SK-N-SH treated with all-trans-retinoic acid at 6 μM for 48 hours (cell line): ENCODE results near the gene FOXE3.

ENCODE experiments used
- ATAC-seq: fragments of 200-7000 bp; cut with Tn5 transposase; 3 replicates; pipeline ENCODE4 v1.9.1; 2020; ENCODE audit warnings: mild to moderate bottlenecking, moderate library complexity
- ARNTL ChIP-seq: fragments of 450-650 bp; formaldehyde crosslinking; IDR thresholded peaks from 2 replicates; pipeline ENCODE4 v1.5.0; 2020; ENCODE audit warnings: low read depth, mild to moderate bottlenecking, moderate library complexity, borderline replicate concordance
- BACH2 ChIP-seq: fragments of 250-450 bp; sonication (Bioruptor Pico); IDR thresholded peaks from 2 replicates; pipeline ENCODE4 v1.9.0; 2021; ENCODE audit warnings: mild to moderate bottlenecking, borderline replicate concordance
- CSDC2 ChIP-seq: fragments of 250-450 bp; sonication (Bioruptor Pico); IDR thresholded peaks from 2 replicates; pipeline ENCODE4 v1.5.0; 2020; ENCODE audit warnings: mild to moderate bottlenecking, moderate library complexity
- ESRRG ChIP-seq: fragments of 250-450 bp; sonication (Bioruptor Pico); IDR thresholded peaks from 2 replicates; pipeline ENCODE4 v1.6.1; 2021; ENCODE audit warnings: mild to moderate bottlenecking
- GLIS3 ChIP-seq: fragments of 250-450 bp; sonication (Bioruptor Pico); IDR thresholded peaks from 2 replicates; pipeline ENCODE4 v1.5.0; 2020; ENCODE audit warnings: mild to moderate bottlenecking, moderate library complexity
- ISL1 ChIP-seq: fragments of 250-450 bp; sonication (Bioruptor Pico); IDR thresholded peaks from 2 replicates; pipeline ENCODE4 v2.1.2; 2022; ENCODE audit warnings: mild to moderate bottlenecking, moderate library complexity
- OSR1 ChIP-seq: fragments of 250-450 bp; sonication (Bioruptor Pico); IDR thresholded peaks from 2 replicates; pipeline ENCODE4 v1.8.0; 2022; ENCODE audit warnings: moderate library complexity, mild to moderate bottlenecking, inconsistent platforms
- PPARA ChIP-seq: fragments of 250-450 bp; sonication (Bioruptor Pico); IDR thresholded peaks from 2 replicates; pipeline ENCODE4 v1.5.0; 2020; ENCODE audit warnings: mild to moderate bottlenecking, borderline replicate concordance
- RARB ChIP-seq: fragments of 250-450 bp; sonication (Bioruptor Pico); IDR thresholded peaks from 2 replicates; pipeline ENCODE4 v1.8.0; 2021; ENCODE audit warnings: mild to moderate bottlenecking, moderate library complexity
- SNAI2 ChIP-seq: fragments of 250-450 bp; sonication (Bioruptor Pico); IDR thresholded peaks from 2 replicates; pipeline ENCODE4 v1.5.0; 2020; ENCODE audit warnings: mild to moderate bottlenecking, moderate library complexity
- TCF4 ChIP-seq: fragments of 250-450 bp; sonication (Bioruptor Pico); IDR thresholded peaks from 2 replicates; pipeline ENCODE4 v1.8.0; 2021; ENCODE audit warnings: mild to moderate bottlenecking, moderate library complexity, borderline replicate concordance
- TOX ChIP-seq: fragments of 250-450 bp; sonication (Bioruptor Pico); IDR thresholded peaks from 2 replicates; pipeline ENCODE4 v1.8.0; 2021; ENCODE audit warnings: mild to moderate bottlenecking, moderate library complexity, borderline replicate concordance
- TSHZ2 ChIP-seq: fragments of 250-450 bp; sonication (Bioruptor Pico); IDR thresholded peaks from 2 replicates; pipeline ENCODE4 v1.5.0; 2020; ENCODE audit warnings: mild to moderate bottlenecking, moderate library complexity
- ZC3H10 ChIP-seq: fragments of 250-450 bp; sonication (Bioruptor Pico); IDR thresholded peaks from 2 replicates; pipeline ENCODE4 v1.5.1; 2021; ENCODE audit warnings: mild to moderate bottlenecking, moderate library complexity
- ZFP3 ChIP-seq: fragments of 250-450 bp; sonication (Bioruptor Pico); IDR thresholded peaks from 2 replicates; pipeline ENCODE4 v1.5.0; 2020; ENCODE audit warnings: mild to moderate bottlenecking, moderate library complexity
- ZFP30 ChIP-seq: fragments of 450-650 bp; formaldehyde crosslinking; IDR thresholded peaks from 2 replicates; pipeline ENCODE4 v1.5.0; 2022; ENCODE audit warnings: mild to moderate bottlenecking, moderate library complexity
- ZNF70 ChIP-seq: fragments of 450-650 bp; formaldehyde crosslinking; IDR thresholded peaks from 2 replicates; pipeline ENCODE4 v1.5.0; 2020; ENCODE audit warnings: mild to moderate bottlenecking, moderate library complexity
- ZNF8 ChIP-seq: fragments of 450-650 bp; formaldehyde crosslinking; IDR thresholded peaks from 2 replicates; pipeline ENCODE4 v1.5.0; 2020; ENCODE audit warnings: mild to moderate bottlenecking, moderate library complexity
- TF ChIP-seq, protein P1 (sequence below): fragments of 250-450 bp; sonication (Bioruptor Pico); IDR thresholded peaks from 2 replicates; pipeline ENCODE4 v1.8.0; 2020; ENCODE audit warnings: mild to moderate bottlenecking, moderate library complexity, borderline replicate concordance
- TF ChIP-seq, protein P2 (sequence below): fragments of 250-450 bp; sonication (Bioruptor Pico); IDR thresholded peaks from 2 replicates; pipeline ENCODE4 v1.8.0; 2021; ENCODE audit warnings: low read depth, mild to moderate bottlenecking, moderate library complexity, borderline replicate concordance
- TF ChIP-seq, protein P3 (sequence below): fragments of 250-450 bp; sonication (Bioruptor Pico); IDR thresholded peaks from 2 replicates; pipeline ENCODE4 v1.5.1; 2021; ENCODE audit warnings: mild to moderate bottlenecking, moderate library complexity

The FOXE3 gene

DNA sequence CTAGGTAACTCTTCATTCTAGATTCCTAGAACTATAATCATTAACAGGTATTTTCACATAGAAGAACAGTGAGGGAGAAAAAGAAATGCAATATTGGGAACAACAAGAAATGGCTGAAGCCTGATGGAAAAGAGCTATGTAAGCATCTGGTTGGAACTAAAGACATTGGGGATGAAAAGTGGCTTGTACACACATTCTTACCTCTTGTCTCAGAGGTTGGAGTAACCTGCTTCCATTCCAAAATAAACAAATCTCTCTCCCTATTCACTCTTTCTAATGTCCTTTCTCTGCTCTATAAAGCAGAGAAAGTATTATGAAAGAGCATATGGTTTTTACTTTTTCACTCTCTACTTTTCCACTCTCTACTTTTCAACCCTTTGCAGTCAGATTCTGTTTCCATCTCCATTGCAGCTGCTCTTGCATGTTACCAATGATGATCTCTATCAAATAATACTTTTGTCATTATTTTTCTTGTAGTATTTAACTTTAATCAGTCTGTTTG, 45.0 kb upstream of the FOXE3 start:
- no peak for TF ChIP-seq ZFP30
- TF ChIP-seq, protein P1, sequence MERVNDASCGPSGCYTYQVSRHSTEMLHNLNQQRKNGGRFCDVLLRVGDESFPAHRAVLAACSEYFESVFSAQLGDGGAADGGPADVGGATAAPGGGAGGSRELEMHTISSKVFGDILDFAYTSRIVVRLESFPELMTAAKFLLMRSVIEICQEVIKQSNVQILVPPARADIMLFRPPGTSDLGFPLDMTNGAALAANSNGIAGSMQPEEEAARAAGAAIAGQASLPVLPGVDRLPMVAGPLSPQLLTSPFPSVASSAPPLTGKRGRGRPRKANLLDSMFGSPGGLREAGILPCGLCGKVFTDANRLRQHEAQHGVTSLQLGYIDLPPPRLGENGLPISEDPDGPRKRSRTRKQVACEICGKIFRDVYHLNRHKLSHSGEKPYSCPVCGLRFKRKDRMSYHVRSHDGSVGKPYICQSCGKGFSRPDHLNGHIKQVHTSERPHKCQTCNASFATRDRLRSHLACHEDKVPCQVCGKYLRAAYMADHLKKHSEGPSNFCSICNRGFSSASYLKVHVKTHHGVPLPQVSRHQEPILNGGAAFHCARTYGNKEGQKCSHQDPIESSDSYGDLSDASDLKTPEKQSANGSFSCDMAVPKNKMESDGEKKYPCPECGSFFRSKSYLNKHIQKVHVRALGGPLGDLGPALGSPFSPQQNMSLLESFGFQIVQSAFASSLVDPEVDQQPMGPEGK (CRISPR knock-in tag), result no peak
- no peak for TF ChIP-seq ESRRG (CRISPR knock-in tag)
- TF ChIP-seq ISL1 (CRISPR knock-in tag), result no peak
- no peak for TF ChIP-seq ZNF8 (CRISPR knock-in tag)
- TF ChIP-seq ARNTL (CRISPR knock-in tag), result no peak
- TF ChIP-seq, protein P2, sequence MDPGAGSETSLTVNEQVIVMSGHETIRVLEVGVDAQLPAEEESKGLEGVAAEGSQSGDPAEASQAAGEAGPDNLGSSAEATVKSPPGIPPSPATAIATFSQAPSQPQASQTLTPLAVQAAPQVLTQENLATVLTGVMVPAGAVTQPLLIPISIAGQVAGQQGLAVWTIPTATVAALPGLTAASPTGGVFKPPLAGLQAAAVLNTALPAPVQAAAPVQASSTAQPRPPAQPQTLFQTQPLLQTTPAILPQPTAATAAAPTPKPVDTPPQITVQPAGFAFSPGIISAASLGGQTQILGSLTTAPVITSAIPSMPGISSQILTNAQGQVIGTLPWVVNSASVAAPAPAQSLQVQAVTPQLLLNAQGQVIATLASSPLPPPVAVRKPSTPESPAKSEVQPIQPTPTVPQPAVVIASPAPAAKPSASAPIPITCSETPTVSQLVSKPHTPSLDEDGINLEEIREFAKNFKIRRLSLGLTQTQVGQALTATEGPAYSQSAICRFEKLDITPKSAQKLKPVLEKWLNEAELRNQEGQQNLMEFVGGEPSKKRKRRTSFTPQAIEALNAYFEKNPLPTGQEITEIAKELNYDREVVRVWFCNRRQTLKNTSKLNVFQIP, result no peak
- TF ChIP-seq, protein P3, sequence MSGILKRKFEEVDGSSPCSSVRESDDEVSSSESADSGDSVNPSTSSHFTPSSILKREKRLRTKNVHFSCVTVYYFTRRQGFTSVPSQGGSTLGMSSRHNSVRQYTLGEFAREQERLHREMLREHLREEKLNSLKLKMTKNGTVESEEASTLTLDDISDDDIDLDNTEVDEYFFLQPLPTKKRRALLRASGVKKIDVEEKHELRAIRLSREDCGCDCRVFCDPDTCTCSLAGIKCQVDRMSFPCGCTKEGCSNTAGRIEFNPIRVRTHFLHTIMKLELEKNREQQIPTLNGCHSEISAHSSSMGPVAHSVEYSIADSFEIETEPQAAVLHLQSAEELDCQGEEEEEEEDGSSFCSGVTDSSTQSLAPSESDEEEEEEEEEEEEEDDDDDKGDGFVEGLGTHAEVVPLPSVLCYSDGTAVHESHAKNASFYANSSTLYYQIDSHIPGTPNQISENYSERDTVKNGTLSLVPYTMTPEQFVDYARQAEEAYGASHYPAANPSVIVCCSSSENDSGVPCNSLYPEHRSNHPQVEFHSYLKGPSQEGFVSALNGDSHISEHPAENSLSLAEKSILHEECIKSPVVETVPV (CRISPR knock-in tag), result no peak
- no peak for ATAC-seq

DNA sequence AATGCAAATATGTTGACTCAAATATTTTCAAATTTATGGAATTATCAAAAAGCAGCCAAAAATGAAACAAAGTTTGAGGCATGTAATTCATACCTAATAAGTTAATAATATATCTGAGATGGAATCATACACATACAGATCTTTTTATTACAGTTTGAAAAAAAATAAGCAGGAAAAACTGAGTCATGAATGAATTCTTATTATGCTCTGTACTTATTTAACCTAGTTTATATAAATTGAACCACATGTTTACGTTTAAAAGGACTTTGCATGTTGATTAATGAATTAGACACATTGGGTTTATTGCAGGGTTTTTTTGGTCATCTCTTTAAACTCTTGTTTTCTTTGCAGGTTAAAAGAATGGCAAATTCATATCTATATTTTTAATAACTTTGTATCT, 41.6 kb upstream of the FOXE3 start:
- no peak for ATAC-seq
- TF ChIP-seq BACH2 (CRISPR knock-in tag) (no peak), TSHZ2 (no peak), TCF4 (CRISPR knock-in tag) (no peak), PPARA (CRISPR knock-in tag) (no peak), CSDC2 (no peak), GLIS3 (CRISPR knock-in tag) (no peak), RARB (CRISPR knock-in tag) (no peak), TOX (CRISPR knock-in tag) (no peak), ISL1 (CRISPR knock-in tag) (no peak), ZNF70 (no peak), ZC3H10 (CRISPR knock-in tag) (no peak), ARNTL (CRISPR knock-in tag) (no peak), ZFP30 (no peak), SNAI2 (CRISPR knock-in tag) (no peak), ZFP3 (CRISPR knock-in tag) (no peak), OSR1 (CRISPR knock-in tag) (no peak)
- TF ChIP-seq, protein P2, result no peak
- TF ChIP-seq, protein P1 (CRISPR knock-in tag), result no peak
- TF ChIP-seq, protein P3 (CRISPR knock-in tag), result no peak
